Endothelial cell of umbilical vein (primary cell): ENCODE results near the gene RMDN3. TPM values are rescaled to one million over a fixed set of nuclear protein-coding genes. Genes with fewer than 3 reads are reported as not detected.

Source experiments
- BruUV-seq: library from RNA; stranded (reverse); fragments of 400-500 nt; replicated peaks from 2 replicates; lab custom pipeline; 2021; lab: Mats Ljungman, UMichigan
- CTCF ChIA-PET: fragments of 300-600, 350-600 bp; sonication (Branson Sonifier 250); formaldehyde crosslinking; loops from one replicate; lab custom pipeline; 2021; ENCODE audit warnings: antibody characterized with exemption, inconsistent platforms; lab: Charles Lee
- POLR2A ChIA-PET: fragments of 300-600, 350-600 bp; sonication (Branson Sonifier 250); formaldehyde crosslinking; loops from one replicate; lab custom pipeline; 2021; ENCODE audit warnings: antibody characterized with exemption, inconsistent platforms; lab: Charles Lee
- DNase-seq: peaks from one replicate; pipeline ENCODE4 v3.0.0-alpha.2; 2011; ENCODE audit warnings: low read depth, low spot score
- FAIRE-seq: peaks from 2 replicates; lab custom pipeline; 2011; peaks lifted over from hg19 to GRCh38; lab: Jason Lieb, UNC
- H2AFZ ChIP-seq: 2 replicates; pipeline ENCODE4 v1.6.0; 2012; ENCODE audit warnings: low read depth, low read length, control low read depth, inconsistent platforms
- H3K27ac ChIP-seq: 2 replicates; pipeline ENCODE4 v1.5.1; 2011; ENCODE audit warnings: low read depth, mild to moderate bottlenecking, control low read depth, low read length, moderate library complexity; ENCODE audit not compliant: insufficient read depth
- H3K27me3 ChIP-seq, 2 experiments: 2 replicates each; pipeline versions ENCODE4 v1.6.0 to v1.6.1; 2011; ENCODE audit warnings: low read length in 2 of 2, mixed read lengths in 1 of 2; ENCODE audit not compliant: control insufficient read depth in 2 of 2, insufficient read depth in 2 of 2
- H3K36me3 ChIP-seq, 2 experiments: 2 replicates in 1 of 2; 3 replicates in 1 of 2; pipeline ENCODE4 v1.5.1; 2011; ENCODE audit warnings: low read length in 2 of 2, mild to moderate bottlenecking in 1 of 2, moderate library complexity in 1 of 2; ENCODE audit not compliant: control insufficient read depth in 2 of 2, insufficient read depth in 2 of 2; ENCODE audit errors: extremely low read depth in 1 of 2
- H3K4me1 ChIP-seq: 3 replicates; pipeline ENCODE4 v1.5.1; 2011; ENCODE audit warnings: mild to moderate bottlenecking, low read length; ENCODE audit not compliant: control insufficient read depth, insufficient read depth; ENCODE audit errors: extremely low read depth
- H3K4me2 ChIP-seq: 2 replicates; pipeline ENCODE4 v1.6.1; 2011; ENCODE audit warnings: low read length, control low read depth, mixed read lengths; ENCODE audit not compliant: insufficient read depth
- H3K4me3 ChIP-seq, 3 experiments: fragments of 200-600 bp in 1 of 3; sonication (generic), shearing (Covaris generic) in 1 of 3; replicated peaks in 1 of 3; 2 replicates each; pipeline ENCODE4 v1.5.1; 2011 to 2016; ENCODE audit warnings: control low read depth in 3 of 3, low read length in 3 of 3, mild to moderate bottlenecking in 2 of 3, inconsistent platforms in 1 of 3, low read depth in 1 of 3, moderate library complexity in 1 of 3; ENCODE audit not compliant: insufficient read depth in 1 of 3
- H3K79me2 ChIP-seq: 2 replicates; pipeline ENCODE4 v1.6.0; 2012; ENCODE audit warnings: low read length, inconsistent platforms; ENCODE audit not compliant: control insufficient read depth, insufficient read depth
- H3K9ac ChIP-seq: replicated peaks from 2 replicates; pipeline ENCODE3; 2011; ENCODE audit warnings: low read length, control low read depth; ENCODE audit not compliant: insufficient read depth; ENCODE audit errors: extremely low read depth
- H3K9me1 ChIP-seq: replicated peaks from 3 replicates; pipeline ENCODE4 v1.6.0; 2011; ENCODE audit warnings: mild to moderate bottlenecking, low read length; ENCODE audit not compliant: control insufficient read depth, insufficient read depth; ENCODE audit errors: extremely low read depth
- H3K9me3 ChIP-seq: replicated peaks from 2 replicates; pipeline ENCODE4 v1.5.1; 2012; ENCODE audit warnings: low read length, inconsistent platforms; ENCODE audit not compliant: control insufficient read depth, insufficient read depth
- H4K20me1 ChIP-seq: replicated peaks from 2 replicates; pipeline ENCODE3; 2011; ENCODE audit warnings: mild to moderate bottlenecking, low read length; ENCODE audit not compliant: control insufficient read depth, insufficient read depth; ENCODE audit errors: extremely low read depth
- EZH2 ChIP-seq: IDR thresholded peaks from 2 replicates; pipeline ENCODE4 v1.6.1; 2012; ENCODE audit warnings: borderline replicate concordance, low read depth, mild to moderate bottlenecking, moderate library complexity, low read length, inconsistent platforms; ENCODE audit not compliant: severe bottlenecking
- FOS ChIP-seq: IDR thresholded peaks from 2 replicates; pipeline ENCODE4 v1.6.1; 2011; ENCODE audit warnings: mild to moderate bottlenecking, low read length, moderate library complexity, borderline replicate concordance; ENCODE audit not compliant: insufficient read depth
- GATA2 ChIP-seq: IDR thresholded peaks from 2 replicates; pipeline ENCODE4 v1.7.0; 2011; ENCODE audit warnings: low read depth, mild to moderate bottlenecking, moderate library complexity, mixed read lengths, low read length; ENCODE audit not compliant: insufficient read length, insufficient read depth
- JUN ChIP-seq: IDR thresholded peaks from 2 replicates; pipeline ENCODE4 v1.6.1; 2011; ENCODE audit warnings: borderline replicate concordance, low read depth; ENCODE audit not compliant: insufficient read length, insufficient read depth
- MAX ChIP-seq: IDR thresholded peaks from 2 replicates; pipeline ENCODE4 v1.6.1; 2011; ENCODE audit not compliant: insufficient read depth, insufficient read length
- MYC ChIP-seq: IDR thresholded peaks from one replicate; pipeline ENCODE4 v1.6.1; 2011; ENCODE audit warnings: mild to moderate bottlenecking, low read depth, low read length
- POLR2A ChIP-seq: IDR thresholded peaks from 2 replicates; pipeline ENCODE4 v1.6.1; 2012; ENCODE audit warnings: low read depth, mild to moderate bottlenecking, control low read depth, low read length
- POLR2AphosphoS5 ChIP-seq: IDR thresholded peaks from 2 replicates; pipeline ENCODE4 v1.6.1; 2012; ENCODE audit warnings: low read depth, mild to moderate bottlenecking, control low read depth, low read length, moderate library complexity; ENCODE audit not compliant: insufficient read depth
- dilution Hi-C: fragments of 300-500 bp; cut with MboI; formaldehyde crosslinking; loops from one replicate; pipeline ENCODE4 v1.15.0; 2019; ENCODE audit warnings: low sequenced_read_pairs; ENCODE audit not compliant: extremely low pct_ligation_motif_present
- intact Hi-C: fragments of 100-400 bp; cut with micrococcal nuclease; formaldehyde crosslinking; loops from one replicate; pipeline ENCODE4 v1.10.0; 2022
- polyA plus RNA-seq, 4 experiments: library from polyadenylated mRNA; depleted of rRNA in 3 of 4; stranded (reverse) in 3 of 4; unstranded in 1 of 4; fragments of >200 nt; gene quantifications; 2 replicates each; pipeline versions ENCODE4 v1.2.1 to v1.2.3, GENCODE V29; 2011 to 2012; ENCODE audit warnings: missing spikeins in 1 of 4
- total RNA-seq: library from RNA; stranded (reverse); gene quantifications from 2 replicates; pipeline ENCODE4 v1.2.3, GENCODE V29; 2021
- TF ChIP-seq, protein P1 (sequence below), 2 donors: IDR thresholded peaks; 1 replicate in 1 of 2; 2 replicates in 1 of 2; pipeline ENCODE4 v1.5.1; 2011; ENCODE audit warnings: low read length in 2 of 2, mild to moderate bottlenecking in 2 of 2, moderate library complexity in 2 of 2, control low read depth in 1 of 2, inconsistent platforms in 1 of 2, low read depth in 1 of 2; ENCODE audit not compliant: insufficient read depth in 1 of 2; ENCODE audit errors: extremely low read depth in 1 of 2

The RMDN3 gene
- total and polyA plus RNA-seq, 2 donors (not counting 3 experiments of a cell fraction or from before 2014, with no cell fraction given) = 20.1 to 37.2 TPM

GRCh38 chr15:40803076-40803475 is 48.0 kb upstream of the RMDN3 start:
- no peak overlapping the region for H3K9ac ChIP-seq
- H3K79me2 ChIP-seq = peaks cover 32% of the 10 kb centered on the region
- ChIA-PET POLR2A (no interaction called here), CTCF (interaction anchor here (1.2 to 1.4 kb wide), 2 partner anchors 18 to 56 kb away, joined by 3 to 5 read pairs; no protein-coding TSS in a partner anchor)
- H3K4me2 ChIP-seq = no peak overlapping the region
- H3K36me3 ChIP-seq = peaks cover 0 to 2% of the 10 kb centered on the region in 2 experiments
- H2AFZ ChIP-seq = no peak overlapping the region
- H3K4me3 ChIP-seq = no peak overlapping the region
- H3K4me1 ChIP-seq = peaks cover 11% of the 10 kb centered on the region
- H3K27me3 ChIP-seq = no peaks in the 10 kb centered on the region
- no peaks in the 10 kb centered on the region for H4K20me1 ChIP-seq
- no TSS peak for BruUV-seq
- H3K9me1 ChIP-seq = no peaks in the 10 kb centered on the region
- no peak for TF ChIP-seq MAX
- TF ChIP-seq MYC = no peak
- TF ChIP-seq JUN = no peak
- no peak for TF ChIP-seq POLR2AphosphoS5
- no peak for TF ChIP-seq POLR2A
- no peak for TF ChIP-seq FOS
- no peak for TF ChIP-seq EZH2
- TF ChIP-seq, protein P1, sequence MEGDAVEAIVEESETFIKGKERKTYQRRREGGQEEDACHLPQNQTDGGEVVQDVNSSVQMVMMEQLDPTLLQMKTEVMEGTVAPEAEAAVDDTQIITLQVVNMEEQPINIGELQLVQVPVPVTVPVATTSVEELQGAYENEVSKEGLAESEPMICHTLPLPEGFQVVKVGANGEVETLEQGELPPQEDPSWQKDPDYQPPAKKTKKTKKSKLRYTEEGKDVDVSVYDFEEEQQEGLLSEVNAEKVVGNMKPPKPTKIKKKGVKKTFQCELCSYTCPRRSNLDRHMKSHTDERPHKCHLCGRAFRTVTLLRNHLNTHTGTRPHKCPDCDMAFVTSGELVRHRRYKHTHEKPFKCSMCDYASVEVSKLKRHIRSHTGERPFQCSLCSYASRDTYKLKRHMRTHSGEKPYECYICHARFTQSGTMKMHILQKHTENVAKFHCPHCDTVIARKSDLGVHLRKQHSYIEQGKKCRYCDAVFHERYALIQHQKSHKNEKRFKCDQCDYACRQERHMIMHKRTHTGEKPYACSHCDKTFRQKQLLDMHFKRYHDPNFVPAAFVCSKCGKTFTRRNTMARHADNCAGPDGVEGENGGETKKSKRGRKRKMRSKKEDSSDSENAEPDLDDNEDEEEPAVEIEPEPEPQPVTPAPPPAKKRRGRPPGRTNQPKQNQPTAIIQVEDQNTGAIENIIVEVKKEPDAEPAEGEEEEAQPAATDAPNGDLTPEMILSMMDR (IDR thresholded peaks at IDR 0.05; ENCODE audit: extremely low read depth in 1 of 2, insufficient read depth in 1 of 2, low read depth in 1 of 2, low read length in 2 of 2) = no peak
- no peak for TF ChIP-seq GATA2
- FAIRE-seq = no peak
- DNase-seq = no peak
- H3K9me3 ChIP-seq = no peaks in the 10 kb centered on the region
- intact Hi-C loops (loop anchor here (10.0 kb wide), 1 partner anchor 208 kb away; the partner anchor contains the start of gene KNL1), dilution Hi-C loops (no loop called here)
- no peak overlapping the region for H3K27ac ChIP-seq
